HepG2 (cell line): ENCODE measurements around the gene ACTL7B. TPM values are rescaled to one million over a fixed set of nuclear protein-coding genes. Genes with fewer than 3 reads are reported as not detected.

Source experiments
- ELF1 ChIP-seq: sonication (generic); formaldehyde crosslinking; IDR thresholded peaks from 2 replicates; pipeline ENCODE4 v1.4.0; 2020; ENCODE audit warnings: missing genetic modification reagents
- GFI1 ChIP-seq: sonication (generic); formaldehyde crosslinking; IDR thresholded peaks from 2 replicates; pipeline ENCODE4 v1.5.0; 2020; ENCODE audit warnings: missing genetic modification reagents, mild to moderate bottlenecking, borderline replicate concordance
- HNRNPK ChIP-seq: fragments of 200-400 bp; formaldehyde crosslinking; IDR thresholded peaks from 2 replicates; pipeline ENCODE4 v1.6.1; 2018; ENCODE audit warnings: low read length, low read depth, moderate library complexity, mild to moderate bottlenecking; ENCODE audit not compliant: poor library complexity, severe bottlenecking
- MEIS2 ChIP-seq: sonication (generic); formaldehyde crosslinking; IDR thresholded peaks from 2 replicates; pipeline ENCODE4 v1.9.0; 2021; ENCODE audit warnings: mild to moderate bottlenecking, missing genetic modification reagents
- PTBP1 ChIP-seq: fragments of 200-400 bp; formaldehyde crosslinking; IDR thresholded peaks from 2 replicates; pipeline ENCODE4 v1.6.1; 2018; ENCODE audit warnings: low read length, low read depth; ENCODE audit not compliant: poor library complexity, severe bottlenecking
- RBFOX2 ChIP-seq: fragments of 200-400 bp; formaldehyde crosslinking; IDR thresholded peaks from 2 replicates; pipeline ENCODE4 v1.6.1; 2017; ENCODE audit warnings: low read depth, mild to moderate bottlenecking, low read length
- SOX13 ChIP-seq, 3 experiments: fragments of 450-650 bp in 1 of 3; sonication (generic) in 1 of 3; formaldehyde crosslinking in 1 of 3; IDR thresholded peaks in 2 of 3; conservative IDR thresholded peaks in 1 of 3; 2 replicates each; pipeline versions ENCODE4 v1.5.0 to v1.6.1; 2016 to 2020; ENCODE audit warnings: antibody characterized with exemption in 1 of 3, mild to moderate bottlenecking in 1 of 3, missing compliant biosample characterization in 1 of 3, missing genetic modification reagents in 1 of 3, moderate library complexity in 1 of 3
- TARDBP ChIP-seq: sonication (generic); formaldehyde crosslinking; IDR thresholded peaks from 2 replicates; pipeline ENCODE4 v1.8.0; 2022; ENCODE audit warnings: mild to moderate bottlenecking, missing genetic modification reagents
- ZC3H4 ChIP-seq: sonication (generic); formaldehyde crosslinking; IDR thresholded peaks from 2 replicates; pipeline ENCODE4 v1.4.0; 2020; ENCODE audit warnings: missing genetic modification reagents, borderline replicate concordance
- ZFY ChIP-seq: sonication (generic); formaldehyde crosslinking; IDR thresholded peaks from 2 replicates; pipeline ENCODE4 v1.4.0; 2020; ENCODE audit warnings: missing genetic modification reagents
- ZNF251 ChIP-seq: sonication (generic); formaldehyde crosslinking; IDR thresholded peaks from 2 replicates; pipeline ENCODE4 v1.9.0; 2021; ENCODE audit warnings: mild to moderate bottlenecking, missing genetic modification reagents
- ZNF253 ChIP-seq: sonication (generic); formaldehyde crosslinking; IDR thresholded peaks from 2 replicates; pipeline ENCODE4 v1.8.0; 2022; ENCODE audit warnings: mild to moderate bottlenecking, missing genetic modification reagents, borderline replicate concordance
- ZNF296 ChIP-seq: sonication (generic); formaldehyde crosslinking; conservative IDR thresholded peaks from 2 replicates; pipeline ENCODE4 v1.5.0; 2020; ENCODE audit warnings: mild to moderate bottlenecking, missing genetic modification reagents
- ZNF3 ChIP-seq: IDR thresholded peaks from 2 replicates; pipeline ENCODE4 v1.7.0; 2017; ENCODE audit warnings: inconsistent platforms
- ZNF331 ChIP-seq: sonication (generic); formaldehyde crosslinking; IDR thresholded peaks from 2 replicates; pipeline ENCODE4 v1.4.0; 2020; ENCODE audit warnings: missing genetic modification reagents
- ZNF431 ChIP-seq: sonication (generic); formaldehyde crosslinking; IDR thresholded peaks from 2 replicates; pipeline ENCODE4 v1.9.0; 2022; ENCODE audit warnings: missing genetic modification reagents, low read depth, mild to moderate bottlenecking, borderline replicate concordance
- ZNF510 ChIP-seq: sonication (generic); formaldehyde crosslinking; IDR thresholded peaks from 2 replicates; pipeline ENCODE4 v1.4.0; 2020; ENCODE audit warnings: low read depth, mild to moderate bottlenecking, missing genetic modification reagents
- ZNF589 ChIP-seq: sonication (generic); formaldehyde crosslinking; conservative IDR thresholded peaks from 2 replicates; pipeline ENCODE4 v1.8.0; 2022; ENCODE audit warnings: mild to moderate bottlenecking, moderate library complexity, missing genetic modification reagents
- ZNF720 ChIP-seq: sonication (generic); formaldehyde crosslinking; IDR thresholded peaks from 2 replicates; pipeline ENCODE4 v1.4.0; 2020; ENCODE audit warnings: missing genetic modification reagents
- ZNF772 ChIP-seq: sonication (generic); formaldehyde crosslinking; IDR thresholded peaks from 2 replicates; pipeline ENCODE4 v1.5.0; 2020; ENCODE audit warnings: mild to moderate bottlenecking, missing genetic modification reagents
- ZNF850 ChIP-seq: sonication (generic); formaldehyde crosslinking; conservative IDR thresholded peaks from 2 replicates; pipeline ENCODE4 v1.9.0; 2021; ENCODE audit warnings: mild to moderate bottlenecking, missing genetic modification reagents
- polyA plus RNA-seq, 8 experiments: library from polyadenylated mRNA; depleted of rRNA in 3 of 8; stranded (reverse) in 7 of 8; unstranded in 1 of 8; fragments of >200 nt; fragmentation: Illumina TruSeq in 4 of 8; extraction: Trizol in 4 of 8; gene quantifications; 2 replicates each; pipeline versions ENCODE4 v1.2.1 to v1.2.3, GENCODE V29; 2011 to 2016; ENCODE audit warnings: low read depth in 4 of 8, missing spikeins in 1 of 8, mixed read lengths in 1 of 8; ENCODE audit not compliant: insufficient read depth in 1 of 8
- total RNA-seq, 5 experiments: library from RNA; depleted of rRNA; stranded (reverse); fragments of >200 nt; fragmentation: Illumina TruSeq; extraction: Trizol; gene quantifications; 2 replicates each; pipeline ENCODE4 v1.2.3, GENCODE V29; 2016; ENCODE audit warnings: low read depth in 1 of 5
- TF ChIP-seq, protein P1 (sequence below): sonication (generic); formaldehyde crosslinking; IDR thresholded peaks from 2 replicates; pipeline ENCODE4 v1.4.0; 2020; ENCODE audit warnings: low read depth, missing genetic modification reagents
- TF ChIP-seq, protein P2 (sequence below): sonication (generic); formaldehyde crosslinking; IDR thresholded peaks from 2 replicates; pipeline ENCODE4 v1.4.0; 2020; ENCODE audit warnings: missing genetic modification reagents
- TF ChIP-seq, protein P3 (sequence below): sonication (generic); formaldehyde crosslinking; IDR thresholded peaks from 2 replicates; pipeline ENCODE4 v1.4.0; 2020; ENCODE audit warnings: mild to moderate bottlenecking, missing genetic modification reagents
- TF ChIP-seq, protein P4 (sequence below): sonication (generic); formaldehyde crosslinking; IDR thresholded peaks from 2 replicates; pipeline ENCODE4 v1.5.1; 2020; ENCODE audit warnings: missing genetic modification reagents, mild to moderate bottlenecking, borderline replicate concordance

The ACTL7B gene
- total and polyA plus RNA-seq, 2 of the 13 experiments (the other 11 are each of a cell fraction or from before 2014, with no cell fraction given) = 0.07 to 0.11 TPM

DNA sequence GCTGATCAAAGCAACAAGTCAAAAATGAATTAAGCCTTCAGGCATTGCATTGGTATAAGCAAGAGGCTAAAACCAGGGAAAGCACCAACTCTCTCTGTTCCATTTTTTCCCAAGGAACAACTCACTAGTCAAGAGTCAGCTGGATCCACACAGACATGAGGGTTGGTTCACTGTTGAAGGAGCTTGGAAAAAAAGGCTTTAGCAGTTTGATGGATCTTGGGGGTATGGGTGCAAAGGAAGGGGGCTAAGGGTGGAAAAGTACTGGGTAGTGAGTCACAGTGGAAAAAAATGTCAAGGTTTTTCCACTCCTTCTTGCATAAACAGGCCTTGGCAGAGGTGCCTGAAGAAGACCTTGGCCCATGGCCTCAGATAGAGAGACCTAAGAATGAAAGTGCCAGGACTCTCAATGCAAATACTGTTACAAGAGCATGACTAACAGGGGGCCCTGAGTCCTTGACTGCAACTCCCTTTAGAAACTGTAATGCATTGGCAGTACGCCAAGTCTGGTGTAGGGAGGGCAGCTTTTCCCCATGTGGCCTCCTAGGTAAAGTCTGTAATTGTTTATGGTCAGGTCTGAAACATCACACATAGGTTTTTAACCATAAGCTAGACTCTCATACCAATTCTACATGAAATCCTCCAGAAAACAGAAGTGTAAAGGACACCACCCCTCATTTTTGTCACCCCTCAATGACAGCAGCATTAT lies 30.0 kb upstream of the ACTL7B start (continued):
- TF ChIP-seq ZNF431 (peak; percentile 90; the same call in 1 of the 2 replicates), HNRNPK (peak; percentile 69), ZNF251 (no peak), ZNF772 (peak; percentile 91), ZNF589 (CRISPR knock-in tag) (peak; percentile 63; the same call in 1 of the 2 replicates), ZNF720 (no peak), ZNF510 (CRISPR knock-in tag) (no peak), ELF1 (CRISPR knock-in tag) (peak; percentile 46; the same call in 1 of the 2 replicates), ZC3H4 (CRISPR knock-in tag) (0 out of 2 replicates have a peak, but pooled peaks have one; percentile 32), ZNF331 (CRISPR knock-in tag) (peak; percentile 92), ZNF253 (CRISPR knock-in tag) (no peak), PTBP1 (no peak), ZNF850 (CRISPR knock-in tag) (no peak), GFI1 (peak; percentile 83; the same call in 1 of the 2 replicates), RBFOX2 (peak; percentile 93), ZNF296 (CRISPR knock-in tag) (no peak), ZFY (no peak; the same call in 1 of the 2 replicates), MEIS2 (CRISPR knock-in tag) (peak; percentile 89), ZNF3 (CRISPR knock-in tag) (peak; percentile 57; the same call in 1 of the 2 replicates), SOX13 (IDR thresholded peaks at IDR 0.05) (peak; percentile 88), SOX13 (CRISPR knock-in tag; conservative IDR thresholded peaks at IDR 0.05 in 1 of 2, IDR thresholded peaks at IDR 0.05 in 1 of 2) (peak in 1 of 2 experiments; percentile 96; a peak in 2 of 4 replicates), TARDBP (CRISPR knock-in tag) (peak; percentile 95)
- TF ChIP-seq, protein P1, sequence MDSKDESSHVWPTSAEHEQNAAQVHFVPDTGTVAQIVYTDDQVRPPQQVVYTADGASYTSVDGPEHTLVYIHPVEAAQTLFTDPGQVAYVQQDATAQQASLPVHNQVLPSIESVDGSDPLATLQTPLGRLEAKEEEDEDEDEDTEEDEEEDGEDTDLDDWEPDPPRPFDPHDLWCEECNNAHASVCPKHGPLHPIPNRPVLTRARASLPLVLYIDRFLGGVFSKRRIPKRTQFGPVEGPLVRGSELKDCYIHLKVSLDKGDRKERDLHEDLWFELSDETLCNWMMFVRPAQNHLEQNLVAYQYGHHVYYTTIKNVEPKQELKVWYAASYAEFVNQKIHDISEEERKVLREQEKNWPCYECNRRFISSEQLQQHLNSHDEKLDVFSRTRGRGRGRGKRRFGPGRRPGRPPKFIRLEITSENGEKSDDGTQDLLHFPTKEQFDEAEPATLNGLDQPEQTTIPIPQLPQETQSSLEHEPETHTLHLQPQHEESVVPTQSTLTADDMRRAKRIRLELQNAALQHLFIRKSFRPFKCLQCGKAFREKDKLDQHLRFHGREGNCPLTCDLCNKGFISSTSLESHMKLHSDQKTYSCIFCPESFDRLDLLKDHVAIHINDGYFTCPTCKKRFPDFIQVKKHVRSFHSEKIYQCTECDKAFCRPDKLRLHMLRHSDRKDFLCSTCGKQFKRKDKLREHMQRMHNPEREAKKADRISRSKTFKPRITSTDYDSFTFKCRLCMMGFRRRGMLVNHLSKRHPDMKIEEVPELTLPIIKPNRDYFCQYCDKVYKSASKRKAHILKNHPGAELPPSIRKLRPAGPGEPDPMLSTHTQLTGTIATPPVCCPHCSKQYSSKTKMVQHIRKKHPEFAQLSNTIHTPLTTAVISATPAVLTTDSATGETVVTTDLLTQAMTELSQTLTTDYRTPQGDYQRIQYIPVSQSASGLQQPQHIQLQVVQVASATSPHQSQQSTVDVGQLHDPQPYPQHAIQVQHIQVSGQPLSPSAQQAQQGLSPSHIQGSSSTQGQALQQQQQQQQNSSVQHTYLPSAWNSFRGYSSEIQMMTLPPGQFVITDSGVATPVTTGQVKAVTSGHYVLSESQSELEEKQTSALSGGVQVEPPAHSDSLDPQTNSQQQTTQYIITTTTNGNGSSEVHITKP (CRISPR knock-in tag) = peak; percentile 87; the same call in 1 of the 2 replicates
- TF ChIP-seq, protein P2, sequence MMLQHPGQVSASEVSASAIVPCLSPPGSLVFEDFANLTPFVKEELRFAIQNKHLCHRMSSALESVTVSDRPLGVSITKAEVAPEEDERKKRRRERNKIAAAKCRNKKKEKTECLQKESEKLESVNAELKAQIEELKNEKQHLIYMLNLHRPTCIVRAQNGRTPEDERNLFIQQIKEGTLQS (CRISPR knock-in tag) = peak; percentile 97
- TF ChIP-seq, protein P3, sequence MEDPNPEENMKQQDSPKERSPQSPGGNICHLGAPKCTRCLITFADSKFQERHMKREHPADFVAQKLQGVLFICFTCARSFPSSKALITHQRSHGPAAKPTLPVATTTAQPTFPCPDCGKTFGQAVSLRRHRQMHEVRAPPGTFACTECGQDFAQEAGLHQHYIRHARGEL (CRISPR knock-in tag) = no peak
- TF ChIP-seq, protein P4, sequence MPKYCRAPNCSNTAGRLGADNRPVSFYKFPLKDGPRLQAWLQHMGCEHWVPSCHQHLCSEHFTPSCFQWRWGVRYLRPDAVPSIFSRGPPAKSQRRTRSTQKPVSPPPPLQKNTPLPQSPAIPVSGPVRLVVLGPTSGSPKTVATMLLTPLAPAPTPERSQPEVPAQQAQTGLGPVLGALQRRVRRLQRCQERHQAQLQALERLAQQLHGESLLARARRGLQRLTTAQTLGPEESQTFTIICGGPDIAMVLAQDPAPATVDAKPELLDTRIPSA (CRISPR knock-in tag) = no peak
